Neural cell (in vitro differentiated cells): ENCODE measurements around the gene SRSF7.

Experiments used
- CTCF ChIP-seq: fragments of 450-650 bp; IDR thresholded peaks from 2 replicates; pipeline ENCODE4 v1.5.1; 2014; ENCODE audit warnings: antibody characterized with exemption, mild to moderate bottlenecking, moderate library complexity; ENCODE audit not compliant: poor library complexity, severe bottlenecking
- EP300 ChIP-seq: fragments of 450-650 bp; conservative IDR thresholded peaks from 2 replicates; pipeline ENCODE4 v1.6.1; 2014; ENCODE audit warnings: antibody characterized with exemption, mild to moderate bottlenecking, moderate library complexity; ENCODE audit not compliant: poor library complexity, severe bottlenecking
- EZH2 ChIP-seq: fragments of 200-600, 300-800 bp; shearing (Covaris generic), sonication (generic); IDR thresholded peaks from 2 replicates; pipeline ENCODE4 v1.6.1; 2014; ENCODE audit warnings: antibody characterized with exemption, low read length, borderline replicate concordance, mild to moderate bottlenecking; ENCODE audit not compliant: insufficient read depth, poor library complexity, severe bottlenecking
- POLR2AphosphoS5 ChIP-seq: IDR thresholded peaks from 2 replicates; pipeline ENCODE4 v1.6.1; 2012
- RAD21 ChIP-seq: fragments of 450-650 bp; conservative IDR thresholded peaks from 2 replicates; pipeline ENCODE4 v1.6.1; 2014; ENCODE audit warnings: antibody characterized with exemption, mild to moderate bottlenecking, moderate library complexity
- REST ChIP-seq: IDR thresholded peaks from 2 replicates; pipeline ENCODE4 v1.6.1; 2012; ENCODE audit warnings: borderline replicate concordance
- SMC3 ChIP-seq: fragments of 450-650 bp; conservative IDR thresholded peaks from 2 replicates; pipeline ENCODE4 v1.6.1; 2014; ENCODE audit warnings: antibody characterized with exemption, mild to moderate bottlenecking, moderate library complexity; ENCODE audit not compliant: poor library complexity
- TAF1 ChIP-seq: IDR thresholded peaks from 2 replicates; pipeline ENCODE4 v1.6.1; 2012; ENCODE audit warnings: low read depth

GRCh38 chr2:38731090-38731489 lies 20.1 kb downstream of the SRSF7 start:
- TF ChIP-seq EZH2 (no peak), CTCF (no peak), EP300 (no peak), POLR2AphosphoS5 (no peak), TAF1 (no peak), RAD21 (no peak), REST (no peak), SMC3 (no peak)
